Muscle of leg (tissue), 11 donors: ENCODE data around the gene ACOX2. TPM values are rescaled to one million over a fixed set of nuclear protein-coding genes. Genes with fewer than 3 reads are reported as not detected.
A peak's percentile ranks its signal among the peaks of the same experiment; 100 is the strongest.

ENCODE experiments used
- DNase-seq: peaks from one replicate; pipeline ENCODE4 v3.0.0; 2013
- H3K27ac ChIP-seq: one replicate; pipeline ENCODE4 v1.5.1; 2013; ENCODE audit warnings: mild to moderate bottlenecking, low read length, control low read depth
- H3K27me3 ChIP-seq: one replicate; pipeline ENCODE4 v1.6.1; 2013; ENCODE audit warnings: low read length; ENCODE audit not compliant: control insufficient read depth, insufficient read depth
- H3K36me3 ChIP-seq: one replicate; pipeline ENCODE4 v1.6.1; 2013; ENCODE audit warnings: low read length; ENCODE audit not compliant: control insufficient read depth, insufficient read depth
- H3K4me1 ChIP-seq: one replicate; pipeline ENCODE4 v1.6.1; 2013; ENCODE audit warnings: low read length; ENCODE audit not compliant: control insufficient read depth, insufficient read depth
- H3K4me3 ChIP-seq: one replicate; pipeline ENCODE4 v1.5.1; 2013; ENCODE audit warnings: low read length, control low read depth
- H3K9me3 ChIP-seq: replicated peaks from 2 replicates; pipeline ENCODE4 v1.6.1; 2013; ENCODE audit warnings: low read depth, low read length; ENCODE audit not compliant: control insufficient read depth
- WGBS: methylation state at CpG from one replicate; pipeline ENCODE4 v1.1.5; 2013; ENCODE audit warnings: missing lambda C conversion rate; ENCODE audit not compliant: insufficient coverage; 5-methylcytosine and 5-hydroxymethylcytosine counted together
- polyA plus RNA-seq, 8 donors: library from polyadenylated mRNA; unstranded; fragments of 120-200 nt; gene quantifications; one replicate each; pipeline versions ENCODE4 v1.2.1 to v1.2.3, GENCODE V29; 2013; ENCODE audit warnings: inconsistent platforms in 1 of 8, low replicate concordance in 1 of 8; ENCODE audit not compliant: insufficient read length in 8 of 8, insufficient read depth in 1 of 8
- total RNA-seq: library from RNA; stranded (reverse); fragments of 120-200 nt; gene quantifications from one replicate; pipeline ENCODE4 v1.2.4, GENCODE V29; 2013

ACOX2 gene
- total and polyA plus RNA-seq, 9 donors = 21.9 to 29.1 (median 23.6) TPM

DNA sequence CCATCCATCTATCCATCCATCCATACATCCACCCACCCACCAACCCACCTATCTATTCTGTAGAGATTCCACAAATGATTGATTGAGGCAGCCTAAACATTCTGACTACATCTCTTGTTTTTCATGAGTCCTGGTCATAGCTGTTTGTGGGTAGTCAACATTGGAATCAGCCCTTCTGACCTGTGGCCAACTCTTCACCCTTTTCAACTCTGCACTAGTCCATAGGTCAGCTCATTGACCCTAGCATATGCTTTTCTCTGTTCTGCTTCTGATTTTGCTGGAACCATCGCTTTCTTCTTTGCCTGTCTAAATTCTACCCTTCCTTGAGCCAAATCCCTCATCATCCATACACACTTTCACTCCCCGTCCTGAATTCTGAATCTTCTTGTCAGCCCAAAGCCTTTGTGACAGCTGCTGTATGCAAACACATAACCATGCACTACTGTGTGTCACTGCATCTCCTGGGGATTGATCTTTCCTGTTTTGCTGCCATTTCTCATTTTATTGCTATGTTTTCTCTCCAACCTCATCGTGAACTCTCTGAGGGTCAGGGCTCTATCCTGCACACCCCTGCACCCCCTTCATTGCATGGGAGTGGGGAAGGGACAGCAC, 61.9 kb downstream of the ACOX2 start:
- Histone ChIP-seq H3K27ac (no peak overlapping the region), H3K36me3 (no peaks in the 10 kb centered on the region), H3K4me3 (no peak overlapping the region), H3K9me3 (no peaks in the 10 kb centered on the region), H3K4me1 (peaks cover 14% of the 10 kb centered on the region), H3K27me3 (no peaks in the 10 kb centered on the region)
- no peak for DNase-seq
- WGBS = 38% methylated on average over 2 of the region's 3 CpGs

DNA sequence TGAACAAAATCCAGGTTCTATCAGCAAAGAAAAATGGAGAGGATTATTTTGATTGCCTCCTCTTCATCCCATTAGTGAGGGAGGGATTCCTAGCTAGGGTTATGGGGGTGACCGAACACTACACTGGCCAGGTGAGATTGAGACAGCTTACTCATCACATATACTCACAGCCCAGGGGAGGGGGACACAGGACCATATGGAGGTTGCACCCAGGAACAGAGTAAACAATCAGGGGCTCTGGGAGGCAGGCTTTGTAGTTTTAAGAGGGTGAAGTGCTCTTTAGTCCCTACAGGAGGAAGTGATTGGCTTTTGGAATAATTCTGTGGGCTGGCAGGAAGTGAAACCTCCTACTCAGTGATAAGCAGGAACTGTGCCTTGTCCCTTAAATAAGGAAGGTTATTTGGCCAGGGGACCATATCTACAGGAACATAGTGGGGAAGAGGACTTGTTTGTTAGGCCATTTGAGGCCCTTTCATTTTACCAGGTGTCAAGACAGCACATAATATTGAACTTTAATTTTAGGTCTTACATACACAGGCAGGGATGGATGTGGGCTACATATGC, 62.6 kb downstream of the ACOX2 start:
- Histone ChIP-seq H3K36me3 (no peaks in the 10 kb centered on the region), H3K4me3 (no peak overlapping the region), H3K9me3 (no peaks in the 10 kb centered on the region), H3K27me3 (no peaks in the 10 kb centered on the region), H3K27ac (no peak overlapping the region), H3K4me1 (peaks cover 14% of the 10 kb centered on the region)
- WGBS = no CpG with 5 or more reads among the region's 1 CpG
- DNase-seq = peak; percentile 66

DNA sequence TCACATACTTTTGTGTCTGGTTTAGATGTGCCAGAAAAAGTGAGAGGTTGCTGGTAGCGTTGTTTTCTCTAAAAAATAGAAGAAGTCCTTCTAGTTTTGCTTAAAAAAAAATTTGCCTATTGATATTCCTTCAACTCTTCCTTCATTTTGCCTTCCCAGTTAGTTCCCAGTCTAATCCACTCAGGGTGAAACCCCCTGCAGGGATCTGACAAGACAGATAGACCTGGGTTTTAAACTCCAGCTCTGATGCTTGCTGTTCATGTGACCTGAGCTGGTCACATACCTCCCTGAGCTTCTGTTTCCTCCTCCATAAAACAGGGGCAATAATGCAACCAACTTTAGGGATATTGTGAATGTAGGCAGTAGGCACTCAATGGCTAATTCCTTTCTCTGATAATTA, 63.7 kb downstream of the ACOX2 start:
- Histone ChIP-seq H3K36me3 (no peaks in the 10 kb centered on the region), H3K4me1 (peaks cover 14% of the 10 kb centered on the region), H3K27ac (no peak overlapping the region), H3K4me3 (no peak overlapping the region), H3K9me3 (no peaks in the 10 kb centered on the region), H3K27me3 (no peaks in the 10 kb centered on the region)
- DNase-seq = no peak
- WGBS = no CpG with 5 or more reads among the region's 1 CpG

DNA sequence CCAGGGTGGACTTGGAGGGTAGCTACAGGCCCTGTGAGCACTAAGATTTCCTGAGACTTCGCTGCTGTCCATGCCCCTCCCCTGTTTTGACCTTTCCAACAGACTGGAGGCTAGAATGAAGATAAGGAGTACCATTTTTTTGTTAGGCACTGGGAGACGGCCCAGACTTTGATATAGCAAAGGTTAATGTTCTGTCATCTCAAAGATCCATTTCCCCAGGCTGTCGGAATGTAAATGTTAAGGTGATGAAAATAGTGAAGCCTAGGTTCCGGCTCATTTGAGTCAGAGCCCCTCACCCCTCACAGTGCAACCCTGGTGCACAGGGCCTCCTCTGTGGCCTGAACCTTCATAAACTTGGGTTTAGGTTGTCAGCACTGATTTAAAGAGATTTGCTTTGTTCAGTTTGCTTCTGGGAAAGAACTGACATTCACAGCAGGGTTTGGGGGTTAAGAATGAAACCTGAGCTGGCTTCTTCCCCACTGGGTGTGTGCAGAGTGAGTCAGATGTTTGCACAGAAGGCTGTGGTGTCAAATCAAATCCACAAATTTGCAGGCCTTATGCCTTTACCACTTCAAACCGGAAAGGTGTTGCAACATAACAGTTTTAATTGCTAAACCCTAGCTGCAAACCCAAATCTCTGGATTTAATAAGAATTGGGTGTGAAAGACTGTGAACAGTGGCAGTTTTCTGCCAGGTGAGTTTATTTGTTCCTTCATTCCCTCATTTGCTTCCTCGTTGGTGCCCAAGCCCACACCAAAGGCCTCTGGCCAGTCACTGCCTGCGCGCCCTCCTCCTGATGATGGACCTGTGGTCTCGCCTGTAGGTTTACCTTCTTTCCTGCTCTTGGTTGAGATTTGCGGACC, 65.7 kb downstream of the ACOX2 start:
- Histone ChIP-seq H3K27me3 (no peaks in the 10 kb centered on the region), H3K27ac (no peak overlapping the region), H3K36me3 (no peaks in the 10 kb centered on the region), H3K4me1 (peaks cover 14% of the 10 kb centered on the region), H3K4me3 (no peak overlapping the region), H3K9me3 (no peaks in the 10 kb centered on the region)
- 73% methylated on average over 5 of the region's 10 CpGs for WGBS
- peak; percentile 25 for DNase-seq

DNA sequence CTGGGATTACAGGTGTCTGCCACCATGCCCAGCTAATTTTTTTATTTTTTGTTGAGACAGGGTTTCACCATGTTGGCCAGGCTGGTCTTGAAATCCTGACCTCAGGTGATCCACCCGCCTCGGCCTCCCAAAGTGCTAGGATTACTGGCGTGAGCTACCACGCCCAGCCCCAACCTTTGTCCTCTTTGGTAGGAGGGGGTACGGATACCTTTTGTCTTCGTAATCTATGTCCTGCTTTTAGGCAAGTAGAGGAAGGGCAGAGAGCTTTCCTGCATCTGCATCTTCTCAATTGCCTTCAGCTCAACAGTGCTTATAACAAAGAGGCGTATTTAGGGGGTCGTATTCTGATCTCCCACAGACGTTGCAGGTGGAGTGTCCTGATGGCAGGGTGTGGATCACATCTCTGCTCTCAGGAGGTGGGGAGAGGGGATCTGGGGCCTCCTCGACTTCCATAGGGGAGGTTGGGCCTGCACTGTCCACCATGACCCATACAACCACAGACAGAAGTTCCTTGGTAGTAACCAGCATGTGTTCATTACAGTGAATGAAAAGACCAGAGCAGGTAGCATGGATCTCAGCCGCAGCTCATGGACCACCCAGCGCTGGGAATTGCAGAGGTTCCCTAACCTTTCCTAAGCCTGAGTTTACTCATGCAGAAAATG, 66.5 kb downstream of the ACOX2 start:
- H3K36me3 ChIP-seq = no peaks in the 10 kb centered on the region
- H3K27me3 ChIP-seq = no peaks in the 10 kb centered on the region
- H3K4me3 ChIP-seq = no peak overlapping the region
- H3K4me1 ChIP-seq = peaks cover 14% of the 10 kb centered on the region
- DNase-seq = no peak
- no peak overlapping the region for H3K27ac ChIP-seq
- H3K9me3 ChIP-seq = no peaks in the 10 kb centered on the region
- WGBS = no CpG with 5 or more reads among the region's 12 CpGs

DNA sequence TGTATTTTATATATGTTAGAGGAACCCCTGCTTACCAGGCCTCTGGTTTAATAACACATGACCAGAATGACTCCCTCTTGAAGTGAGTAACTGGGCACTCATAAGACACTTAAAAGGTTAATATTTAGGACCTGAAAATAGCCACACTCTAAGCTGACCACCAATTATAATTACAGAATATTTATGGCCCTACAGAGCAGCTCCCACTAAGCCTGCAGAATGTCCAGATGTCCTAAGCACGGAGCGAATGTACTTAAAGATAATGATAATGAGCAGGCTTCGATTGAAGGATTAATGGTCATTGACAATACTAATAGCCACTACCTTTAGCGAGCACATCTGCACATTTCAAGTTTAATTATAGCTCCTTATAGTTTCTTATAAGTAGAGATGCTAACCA, 67.9 kb downstream of the ACOX2 start:
- no peaks in the 10 kb centered on the region for H3K9me3 ChIP-seq

DNA sequence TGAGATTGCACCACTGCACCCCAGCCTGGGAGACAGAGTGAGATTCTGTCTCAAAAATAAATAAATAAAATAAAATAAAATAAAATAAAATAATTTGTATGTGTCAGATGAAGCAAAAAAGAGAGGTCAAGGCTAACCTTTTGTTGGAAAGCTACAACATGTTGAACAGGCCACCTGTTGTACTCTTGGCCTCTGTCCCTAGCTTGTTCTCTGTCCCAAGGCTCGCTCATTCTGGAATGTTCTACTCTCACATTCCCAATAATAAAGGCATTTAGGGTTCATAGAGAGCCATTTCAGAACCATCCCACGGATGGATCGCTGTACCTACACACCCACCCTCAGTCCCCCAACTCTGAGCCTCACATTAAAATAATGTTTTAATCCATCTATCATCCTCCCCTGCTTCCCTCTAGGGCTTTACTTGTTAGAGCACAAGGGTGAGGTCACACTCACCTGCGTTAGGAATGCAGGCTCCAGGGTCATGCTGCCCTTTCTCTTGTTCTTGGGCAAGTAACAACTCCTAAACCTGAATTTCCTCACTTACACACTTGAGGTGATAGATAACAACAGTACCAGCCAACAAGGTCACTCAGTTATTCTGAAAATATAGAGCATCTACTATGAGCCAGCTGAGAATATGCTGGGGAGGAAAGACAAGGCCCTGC, 70.0 kb downstream of the ACOX2 start:
- H3K36me3 ChIP-seq = no peaks in the 10 kb centered on the region
- H3K27me3 ChIP-seq = no peaks in the 10 kb centered on the region
- H3K9me3 ChIP-seq = no peaks in the 10 kb centered on the region
- peaks cover 21% of the 10 kb centered on the region for H3K4me1 ChIP-seq
- H3K4me3 ChIP-seq = no peak overlapping the region
- H3K27ac ChIP-seq = no peak overlapping the region
- DNase-seq = no peak
- WGBS = 65% methylated on average over 3 of the region's 4 CpGs

More for the DNA sequence above, 67.9 kb downstream of the ACOX2 start:
- H3K4me3 ChIP-seq = no peak overlapping the region
- no peak for DNase-seq
- H3K36me3 ChIP-seq = no peaks in the 10 kb centered on the region
- peaks cover 11% of the 10 kb centered on the region for H3K4me1 ChIP-seq
- no CpG with 5 or more reads among the region's 4 CpGs for WGBS
- H3K27ac ChIP-seq = no peak overlapping the region
- no peaks in the 10 kb centered on the region for H3K27me3 ChIP-seq

DNA sequence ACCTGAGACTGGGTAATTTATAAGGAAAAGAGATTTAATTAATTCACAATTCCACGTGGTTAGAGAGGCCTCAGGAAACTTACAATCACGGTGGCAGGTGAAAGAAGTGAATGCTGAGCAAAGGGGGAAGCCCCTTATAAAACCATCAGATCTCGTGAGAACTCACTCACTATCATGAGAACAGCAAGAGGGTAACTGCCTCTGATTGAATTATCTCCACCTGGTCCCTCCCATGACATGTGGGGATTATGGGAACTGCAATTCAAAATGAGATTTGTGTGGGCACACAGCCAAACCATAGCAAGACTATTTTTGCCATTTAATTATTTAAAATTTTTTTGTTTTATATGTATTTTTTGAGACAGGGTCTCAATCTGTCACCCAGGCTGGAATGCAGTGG, 72.1 kb downstream of the ACOX2 start:
- Histone ChIP-seq H3K27ac (no peak overlapping the region), H3K4me1 (peaks cover 10% of the 10 kb centered on the region), H3K36me3 (no peaks in the 10 kb centered on the region), H3K9me3 (no peaks in the 10 kb centered on the region), H3K4me3 (no peak overlapping the region), H3K27me3 (no peaks in the 10 kb centered on the region)
- WGBS = no CpG with 5 or more reads among the region's 3 CpGs
- DNase-seq = no peak

DNA sequence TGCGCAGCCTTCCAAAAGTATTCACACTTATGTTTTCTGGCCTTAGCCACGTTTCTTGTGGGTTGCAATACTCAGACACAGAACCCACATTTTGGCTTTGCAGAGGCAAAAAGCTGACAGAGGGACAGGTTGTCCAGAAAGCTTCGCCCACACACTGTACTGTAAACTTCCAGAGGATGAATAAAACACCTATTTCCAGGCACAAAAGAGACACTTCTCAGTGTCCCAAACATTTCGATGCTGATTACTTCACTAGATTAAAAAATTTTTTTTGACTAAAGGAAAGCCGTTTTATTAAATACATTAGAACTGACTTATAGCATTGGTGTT, 73.1 kb downstream of the ACOX2 start:
- H3K4me1 ChIP-seq = peaks cover 10% of the 10 kb centered on the region
- H3K27ac ChIP-seq = no peak overlapping the region
- 0% methylated on average over 2 of the region's 5 CpGs for WGBS
- no peaks in the 10 kb centered on the region for H3K27me3 ChIP-seq
- H3K36me3 ChIP-seq = no peaks in the 10 kb centered on the region
- no peak for DNase-seq
- no peak overlapping the region for H3K4me3 ChIP-seq
- no peaks in the 10 kb centered on the region for H3K9me3 ChIP-seq
